ENCODE data around the gene DOCK9.

DNA sequence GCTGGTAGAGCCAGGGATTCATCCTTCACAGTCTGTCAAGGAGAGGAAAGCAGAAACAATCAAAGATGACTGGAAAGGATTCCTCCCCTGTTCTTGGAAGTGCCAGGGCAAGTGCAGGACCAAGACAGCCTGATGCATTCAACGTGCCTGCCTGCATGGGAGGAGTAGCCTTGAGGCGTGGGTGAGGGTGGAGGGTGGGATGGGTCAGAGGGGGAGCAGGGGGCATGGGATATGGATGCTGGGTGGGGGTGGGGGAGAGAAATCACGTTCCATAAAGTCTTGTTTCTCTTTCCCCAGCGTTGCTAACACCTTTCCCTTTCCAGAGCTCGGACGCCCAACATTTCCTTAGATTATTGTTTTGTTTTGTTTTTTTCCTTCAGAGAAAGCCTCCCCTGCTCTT lies 117.4 kb downstream of the DOCK9 start:
- TF ChIP-seq, protein P1, sequence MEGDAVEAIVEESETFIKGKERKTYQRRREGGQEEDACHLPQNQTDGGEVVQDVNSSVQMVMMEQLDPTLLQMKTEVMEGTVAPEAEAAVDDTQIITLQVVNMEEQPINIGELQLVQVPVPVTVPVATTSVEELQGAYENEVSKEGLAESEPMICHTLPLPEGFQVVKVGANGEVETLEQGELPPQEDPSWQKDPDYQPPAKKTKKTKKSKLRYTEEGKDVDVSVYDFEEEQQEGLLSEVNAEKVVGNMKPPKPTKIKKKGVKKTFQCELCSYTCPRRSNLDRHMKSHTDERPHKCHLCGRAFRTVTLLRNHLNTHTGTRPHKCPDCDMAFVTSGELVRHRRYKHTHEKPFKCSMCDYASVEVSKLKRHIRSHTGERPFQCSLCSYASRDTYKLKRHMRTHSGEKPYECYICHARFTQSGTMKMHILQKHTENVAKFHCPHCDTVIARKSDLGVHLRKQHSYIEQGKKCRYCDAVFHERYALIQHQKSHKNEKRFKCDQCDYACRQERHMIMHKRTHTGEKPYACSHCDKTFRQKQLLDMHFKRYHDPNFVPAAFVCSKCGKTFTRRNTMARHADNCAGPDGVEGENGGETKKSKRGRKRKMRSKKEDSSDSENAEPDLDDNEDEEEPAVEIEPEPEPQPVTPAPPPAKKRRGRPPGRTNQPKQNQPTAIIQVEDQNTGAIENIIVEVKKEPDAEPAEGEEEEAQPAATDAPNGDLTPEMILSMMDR (IDR thresholded peaks at IDR 0.05) = no peak
- TF ChIP-seq POLR2AphosphoS5 (IDR thresholded peaks at IDR 0.05) (no peak), EP300 (IDR thresholded peaks at IDR 0.05) (no peak)

All from esophagus muscularis mucosa (tissue), 4 donors.